Anterior cingulate cortex (tissue), 58 donors: ENCODE data around the gene ACP3.
"Not testable (repeated sequence)": the region's sequence is repeated elsewhere in the genome, so short reads cannot be mapped to it uniquely, and the experiment has no call there.

ENCODE experiments used
- DNase-seq, 58 donors: peaks; one replicate each; lab custom pipeline; 2025; lab: John Stamatoyannopoulos, UW

Gene ACP3

GRCh38 chr3:132352556-132353143 is 35.4 kb downstream of the ACP3 start:
- DNase-seq: peak in 29 of 58 donors; percentile 0 to 55 (median 22)

- DNase-seq: no peak
These were observed 37.9 kb downstream of the ACP3 start for GRCh38 chr3:132354916-132355702.

- DNase-seq: no peak
These were observed 39.4 kb downstream of the ACP3 start for GRCh38 chr3:132356568-132356967.

- no peak for DNase-seq
These were observed 43.5 kb downstream of the ACP3 start for GRCh38 chr3:132360717-132361116.

GRCh38 chr3:132362329-132362728 is 45.1 kb downstream of the ACP3 start:
- DNase-seq: no peak

- DNase-seq: no peak
These were observed 51.3 kb downstream of the ACP3 start for GRCh38 chr3:132368515-132368914.

- DNase-seq: no peak
These were observed 51.8 kb downstream of the ACP3 start for GRCh38 chr3:132368962-132369361.

GRCh38 chr3:132376945-132377354 is 59.7 kb downstream of the ACP3 start:
- DNase-seq: not testable (repeated sequence)

GRCh38 chr3:132378048-132378762 is 61.0 kb downstream of the ACP3 start:
- no peak for DNase-seq

GRCh38 chr3:132378846-132379245 is 61.6 kb downstream of the ACP3 start:
- DNase-seq: no peak

- no peak for DNase-seq
These were observed 63.7 kb downstream of the ACP3 start for GRCh38 chr3:132380920-132381319.

GRCh38 chr3:132381348-132381944 is 64.2 kb downstream of the ACP3 start:
- no peak for DNase-seq

- no peak for DNase-seq
These were observed 65.1 kb downstream of the ACP3 start for GRCh38 chr3:132382267-132382666.

- no peak for DNase-seq
These were observed 65.5 kb downstream of the ACP3 start for GRCh38 chr3:132382688-132383194.

- no peak for DNase-seq
These were observed 69.1 kb downstream of the ACP3 start for GRCh38 chr3:132386259-132386658.

GRCh38 chr3:132392675-132393074 is 75.5 kb downstream of the ACP3 start:
- DNase-seq: not testable (repeated sequence)

GRCh38 chr3:132394320-132394719 is 77.1 kb downstream of the ACP3 start:
- DNase-seq: peak in 1 of 58 donors; percentile 14

- no peak for DNase-seq
These were observed 77.9 kb downstream of the ACP3 start for GRCh38 chr3:132395126-132395525.

GRCh38 chr3:132396255-132396654 is 79.0 kb downstream of the ACP3 start:
- no peak for DNase-seq

GRCh38 chr3:132396776-132397175 is 79.6 kb downstream of the ACP3 start:
- DNase-seq: not testable (repeated sequence)
